Suppressor macrophage treated with lipopolysaccharide for 4 hours (primary cell): ENCODE measurements around the gene SLC38A6.

ENCODE experiments used
- DNase-seq: peaks from one replicate; pipeline ENCODE4 v3.0.0-alpha.2; 2020

SLC38A6 gene

GRCh38 chr14:60980811-60981632 is at the start of gene SLC38A6, which contains the start of gene TRMT5:
TSS of gene SLC38A6 (plus strand) at chr14:60981245. CDS start at chr14:60981278, 33 bp downstream.
TSS of gene TRMT5 (minus strand) at chr14:60981079. CDS start at chr14:60980973, 106 bp downstream.
- DNase-seq: peak; percentile 94

GRCh38 chr14:60933920-60934655 is 47.0 kb upstream of the SLC38A6 start:
- DNase-seq: no peak

GRCh38 chr14:60935319-60935718 is 45.7 kb upstream of the SLC38A6 start:
- DNase-seq: no peak

- DNase-seq: no peak
Measured at GRCh38 chr14:60943637-60944032, 37.4 kb upstream of the SLC38A6 start.

- no peak for DNase-seq
Measured at GRCh38 chr14:60944204-60944603, 36.8 kb upstream of the SLC38A6 start.

- DNase-seq: peak; percentile 19
Measured at GRCh38 chr14:60945984-60946383, 35.1 kb upstream of the SLC38A6 start.

DNA sequence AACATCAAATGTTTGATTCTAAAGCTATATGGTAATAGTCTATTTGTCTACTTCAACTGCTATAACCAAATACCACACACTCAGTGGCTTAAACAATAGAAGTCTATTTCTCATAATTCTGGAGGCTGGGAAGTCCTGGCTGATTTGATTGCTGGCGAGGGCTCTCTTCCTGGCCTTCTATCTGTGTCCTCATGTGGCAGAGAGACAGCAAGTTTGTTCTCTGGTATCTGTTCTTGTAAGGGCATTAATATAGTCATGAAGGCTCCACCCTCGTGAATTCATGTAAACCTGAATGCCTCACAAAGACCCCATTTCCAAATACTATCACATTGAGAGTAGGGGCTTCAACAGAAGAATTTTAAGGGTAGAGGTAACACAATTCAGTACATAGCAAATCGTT is 34.3 kb upstream of the SLC38A6 start:
- DNase-seq: no peak

DNA sequence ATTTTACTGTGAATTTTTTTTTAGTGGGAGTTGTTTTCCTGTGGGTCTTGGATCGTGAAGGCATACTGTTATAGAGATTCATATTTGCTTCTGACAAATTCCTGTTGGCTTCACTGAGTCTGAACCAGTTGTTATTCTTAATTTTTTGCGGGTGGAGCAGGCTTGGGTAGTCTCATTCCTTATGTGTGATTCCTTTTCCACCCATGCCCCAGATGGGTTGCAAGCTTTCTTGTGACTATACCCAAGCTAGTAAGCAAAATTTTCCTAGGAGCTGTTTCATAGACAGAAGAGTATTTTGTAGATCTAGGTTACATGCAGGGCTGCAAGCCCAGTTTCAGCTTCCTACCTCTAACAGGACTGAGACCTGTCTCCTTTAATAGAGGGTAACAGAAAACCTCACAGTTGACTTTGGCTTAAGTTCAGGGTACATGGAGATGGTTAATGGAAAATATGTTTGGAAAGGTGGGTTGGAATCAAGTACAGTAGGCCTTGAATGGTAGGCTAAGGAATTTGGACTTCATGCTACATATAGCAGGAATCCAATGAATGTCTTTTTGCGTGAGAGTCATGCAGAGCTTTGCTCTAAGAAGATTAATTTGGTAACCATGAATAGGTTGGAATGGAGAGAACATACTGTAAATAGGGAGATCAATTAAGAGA is 29.1 kb upstream of the SLC38A6 start:
- no peak for DNase-seq

DNA sequence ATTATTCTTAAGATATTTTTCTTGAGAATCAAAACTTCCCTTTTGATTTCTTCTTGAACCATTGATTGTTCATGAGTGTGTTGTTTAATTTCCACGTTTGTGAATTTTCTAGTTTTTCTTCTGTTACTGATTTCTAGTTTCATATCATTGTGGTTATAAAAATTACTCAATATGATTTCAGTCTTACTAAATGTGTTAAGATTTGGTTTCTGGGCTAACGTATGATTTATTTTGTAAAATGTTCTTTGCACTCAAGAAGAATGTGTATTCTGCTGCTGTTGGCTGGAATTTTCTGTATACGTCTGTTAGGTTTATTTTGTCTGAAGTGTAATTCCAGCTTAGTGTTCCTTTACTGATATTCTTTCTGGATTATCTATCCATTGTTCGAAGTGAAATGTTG is 24.8 kb upstream of the SLC38A6 start:
- no peak for DNase-seq

GRCh38 chr14:60956632-60957031 is 24.4 kb upstream of the SLC38A6 start:
- no peak for DNase-seq

DNA sequence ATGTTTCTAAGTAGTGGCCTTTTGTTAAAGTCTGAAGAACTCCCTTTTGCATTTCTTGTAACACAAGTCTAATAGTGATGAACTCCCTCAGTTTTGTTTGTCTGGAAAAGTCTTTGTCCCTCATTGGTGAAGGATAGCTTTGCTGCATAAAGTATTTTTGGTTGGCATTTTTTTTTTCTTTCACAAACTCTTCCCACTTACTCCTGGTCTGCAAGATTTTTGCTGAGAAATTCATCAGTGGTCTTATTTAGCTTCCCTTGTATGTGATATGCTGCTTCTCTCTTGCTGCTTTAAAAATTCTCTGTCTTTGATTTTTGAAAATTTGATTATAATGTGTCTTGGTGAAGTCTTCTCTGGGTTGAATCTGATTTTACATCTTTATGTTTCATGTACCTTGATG is 22.9 kb upstream of the SLC38A6 start:
- DNase-seq: no peak

DNA sequence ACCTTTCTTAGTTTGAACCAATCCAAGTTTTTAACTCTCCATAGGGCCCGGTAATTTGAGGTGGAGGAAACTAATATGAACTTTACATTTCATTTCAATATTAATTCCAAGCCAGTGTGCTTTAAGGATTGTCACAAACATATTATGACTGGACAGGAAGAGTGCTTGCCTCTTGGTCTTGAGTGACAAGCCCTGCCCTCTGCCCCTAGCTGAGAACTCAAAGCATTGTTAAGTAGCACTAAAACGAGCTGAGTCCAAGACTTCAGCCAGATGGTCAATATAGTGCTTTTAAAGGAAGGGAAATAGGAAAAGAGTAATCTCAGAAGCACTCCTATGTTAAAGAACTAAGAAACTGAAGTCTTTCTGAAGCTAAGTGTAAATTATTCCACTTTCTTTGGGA is 17.3 kb upstream of the SLC38A6 start:
- DNase-seq: no peak

DNA sequence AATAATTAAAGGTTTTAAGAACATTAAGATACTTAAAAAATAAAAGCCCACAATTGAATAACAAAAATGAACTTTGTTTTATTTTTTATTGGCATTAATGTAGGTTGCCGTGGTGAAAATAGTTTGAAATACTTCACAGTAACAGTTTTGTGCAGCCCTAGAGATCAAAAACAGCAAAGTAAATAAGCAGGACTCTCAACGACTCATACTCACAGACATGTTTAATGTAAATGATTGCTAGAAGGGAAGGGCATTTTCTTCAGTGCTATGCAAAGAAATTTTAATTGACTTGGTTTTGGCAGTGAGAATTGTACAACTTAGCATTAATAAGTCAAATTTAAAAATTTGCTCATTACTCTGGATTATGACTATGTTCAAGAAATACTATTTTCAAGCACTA is 16.1 kb upstream of the SLC38A6 start:
- DNase-seq: no peak

DNA sequence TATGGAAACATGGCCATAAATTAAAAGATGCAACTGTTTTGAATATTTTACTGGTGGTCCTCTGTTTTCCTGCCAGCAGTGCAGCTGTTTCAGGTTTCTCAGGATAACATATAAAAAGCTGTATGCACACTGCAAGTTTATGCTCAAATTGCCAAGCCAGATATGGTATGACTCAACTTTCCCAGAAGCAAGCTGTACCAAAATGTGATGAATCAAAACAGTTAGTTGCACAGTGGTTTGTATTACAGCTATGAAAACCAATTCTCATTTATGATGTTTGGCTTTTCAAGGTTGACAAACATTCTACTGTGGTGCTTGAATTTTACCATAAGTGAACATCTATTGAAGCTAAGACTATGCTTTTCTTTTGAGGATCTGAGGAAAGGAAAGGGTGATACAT is 15.6 kb upstream of the SLC38A6 start:
- DNase-seq: no peak

DNA sequence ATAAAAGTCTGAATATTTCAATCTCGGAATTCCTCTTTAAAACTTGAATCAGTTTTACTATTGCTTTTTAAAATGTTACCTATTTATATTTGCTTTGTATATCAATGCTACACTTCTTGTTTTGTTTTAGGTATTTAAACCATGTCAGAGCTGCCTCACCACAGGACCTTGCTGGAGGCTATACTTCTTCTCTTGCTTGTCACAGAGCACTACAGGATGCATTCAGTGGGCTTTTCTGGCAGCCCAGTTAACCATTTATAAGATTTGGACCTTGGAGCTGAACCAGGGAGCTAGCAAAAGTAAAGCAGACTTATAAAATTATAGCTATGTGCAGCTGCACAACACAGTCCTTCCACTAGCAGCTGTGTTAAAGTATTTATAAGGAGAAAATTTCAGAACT is 12.9 kb upstream of the SLC38A6 start:
- DNase-seq: no peak

DNA sequence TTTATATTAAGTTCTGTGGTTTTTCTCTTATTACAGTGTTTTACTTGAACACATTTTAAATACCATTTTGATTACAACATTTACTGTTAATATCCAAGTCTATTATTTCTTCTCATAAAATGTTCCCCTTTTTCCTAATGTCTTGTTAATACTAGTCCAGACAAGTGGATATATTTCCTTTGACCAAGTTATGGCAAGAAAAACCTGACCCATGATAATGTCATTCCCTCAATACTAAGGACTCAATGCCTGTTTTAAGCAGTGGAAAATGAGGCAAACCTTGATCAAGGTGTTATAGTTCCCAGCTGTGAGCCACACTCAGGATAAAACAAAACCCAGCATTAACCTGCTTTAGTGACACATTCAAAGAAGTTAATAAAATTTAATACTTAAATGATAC is 12.4 kb upstream of the SLC38A6 start:
- no peak for DNase-seq

- no peak for DNase-seq
Measured at GRCh38 chr14:60970146-60970545, 10.9 kb upstream of the SLC38A6 start.

GRCh38 chr14:60971271-60971670 is 9.8 kb upstream of the SLC38A6 start:
- DNase-seq: no peak

DNA sequence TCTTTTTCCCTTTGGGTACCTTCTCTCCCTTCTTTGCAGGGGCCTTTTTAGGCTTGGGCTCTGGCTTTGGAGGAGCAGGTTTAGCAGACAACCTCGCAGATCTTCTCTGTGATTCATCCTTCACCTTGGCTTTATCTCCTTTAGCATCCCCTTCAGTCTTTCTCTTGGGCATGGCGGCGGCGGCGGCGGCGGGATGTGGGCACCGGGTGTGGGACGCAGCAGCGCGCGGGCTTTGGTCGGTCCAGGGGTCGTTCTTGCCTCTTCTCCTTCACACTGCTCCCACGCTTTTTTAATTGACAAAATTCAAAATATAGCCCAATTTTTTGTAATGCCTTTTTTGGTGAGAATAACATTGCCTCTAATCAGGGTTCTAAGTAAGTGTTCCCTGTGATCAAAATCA is 8.8 kb upstream of the SLC38A6 start:
- no peak for DNase-seq

DNA sequence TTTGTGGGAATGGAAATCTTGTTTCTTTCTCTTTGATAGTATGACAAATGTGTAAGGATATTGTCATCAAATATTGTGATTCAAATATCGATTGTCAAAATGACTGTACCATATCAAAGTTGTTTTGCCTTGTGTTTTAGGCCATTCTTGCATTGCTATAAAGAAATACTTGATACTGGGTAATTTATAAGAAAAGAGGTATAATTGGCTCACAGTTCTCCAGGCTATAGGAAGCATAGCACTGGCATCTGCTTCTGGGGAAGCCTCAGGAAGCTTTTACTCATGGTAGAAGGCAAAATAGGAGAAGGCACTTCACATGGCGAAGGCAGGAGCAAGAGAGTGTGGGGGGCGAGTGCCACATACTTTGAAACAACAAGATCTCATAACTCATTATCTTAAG is 8.0 kb upstream of the SLC38A6 start:
- DNase-seq: no peak

DNA sequence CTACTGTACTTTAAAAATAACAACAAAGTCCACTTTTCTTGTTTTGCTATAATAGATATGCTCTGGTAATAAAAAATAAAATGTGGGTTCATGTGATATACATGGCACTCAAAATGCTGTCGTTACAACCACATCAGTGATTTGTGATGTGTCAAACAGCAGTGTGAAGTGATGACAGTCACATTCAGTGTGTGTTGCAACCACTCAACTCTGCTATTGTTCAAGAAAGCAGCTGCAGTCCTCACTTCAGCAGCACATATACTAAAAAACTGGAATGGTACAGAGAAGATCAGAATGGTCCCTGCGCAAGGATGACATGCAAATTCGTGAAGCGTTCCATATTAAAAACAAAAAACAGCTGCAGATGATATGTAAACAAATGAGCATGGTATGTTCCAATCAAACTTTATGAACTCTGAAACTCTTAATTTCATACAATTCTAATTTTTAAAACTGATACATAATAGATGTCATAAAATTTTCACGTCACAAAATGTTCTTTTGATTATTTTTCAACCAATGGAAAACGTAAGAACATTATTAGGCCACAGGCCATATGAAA is 6.9 kb upstream of the SLC38A6 start:
- DNase-seq: no peak

DNA sequence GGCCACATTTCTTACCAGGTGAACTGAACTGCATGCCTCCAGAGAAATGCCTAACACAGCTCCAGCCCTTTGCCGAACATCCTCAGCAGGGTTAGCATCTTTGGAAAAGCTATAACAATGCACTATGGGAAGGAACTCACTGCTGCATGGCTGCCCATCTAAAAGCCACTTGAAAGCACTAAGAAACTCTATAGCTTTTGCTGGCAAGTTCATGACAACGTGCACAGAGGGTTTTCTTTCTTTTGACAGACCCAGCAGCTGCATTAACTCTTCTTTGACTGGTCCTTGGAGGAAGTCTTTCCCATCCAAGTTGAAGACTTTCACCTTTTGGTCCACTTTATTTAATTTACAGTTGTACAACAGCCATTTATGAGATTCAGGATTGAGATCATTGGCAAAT is 5.5 kb upstream of the SLC38A6 start:
- no peak for DNase-seq

DNA sequence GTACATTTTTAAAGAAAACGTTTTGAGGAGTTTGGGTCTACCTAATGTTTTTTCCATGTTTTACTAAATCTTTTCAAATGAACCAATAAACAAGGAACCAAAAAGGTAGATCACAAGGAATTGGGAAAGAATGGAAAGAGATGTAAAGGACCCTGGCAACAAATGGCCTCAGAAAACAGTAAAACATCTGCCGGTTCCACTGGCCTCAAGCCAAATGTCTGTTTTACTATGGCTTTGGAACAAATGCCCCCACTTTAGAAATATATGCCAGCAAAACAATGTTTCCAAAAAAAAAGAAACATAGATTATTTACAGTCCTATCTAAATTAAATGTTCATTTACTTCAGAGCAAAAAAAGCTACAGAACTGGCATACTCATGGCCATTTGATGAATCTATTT is 3.2 kb upstream of the SLC38A6 start:
- DNase-seq: no peak
